Measurements from ENCODE around the gene GALNT6.

GALNT6 gene

DNA sequence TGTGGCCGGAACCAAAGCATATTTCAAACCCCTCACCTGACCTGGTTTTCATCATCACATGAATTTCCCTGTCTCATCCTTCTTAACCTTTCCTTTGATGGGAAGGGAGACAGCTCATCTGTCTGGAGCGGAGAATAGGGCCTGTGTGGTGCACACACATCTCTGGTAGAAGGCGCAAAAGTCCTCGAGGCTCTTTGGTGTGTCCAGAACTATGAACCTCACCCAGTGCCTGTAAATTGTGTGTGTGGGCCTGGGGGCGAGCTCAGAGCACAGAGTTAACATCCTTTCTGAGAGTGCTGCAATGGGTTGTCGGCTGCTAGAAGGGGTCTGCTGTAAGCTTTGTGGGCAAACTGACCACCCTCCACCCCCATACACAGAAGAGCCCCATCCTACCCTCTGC is 749 bp downstream of the GALNT6 start:
- TF ChIP-seq, protein P1, sequence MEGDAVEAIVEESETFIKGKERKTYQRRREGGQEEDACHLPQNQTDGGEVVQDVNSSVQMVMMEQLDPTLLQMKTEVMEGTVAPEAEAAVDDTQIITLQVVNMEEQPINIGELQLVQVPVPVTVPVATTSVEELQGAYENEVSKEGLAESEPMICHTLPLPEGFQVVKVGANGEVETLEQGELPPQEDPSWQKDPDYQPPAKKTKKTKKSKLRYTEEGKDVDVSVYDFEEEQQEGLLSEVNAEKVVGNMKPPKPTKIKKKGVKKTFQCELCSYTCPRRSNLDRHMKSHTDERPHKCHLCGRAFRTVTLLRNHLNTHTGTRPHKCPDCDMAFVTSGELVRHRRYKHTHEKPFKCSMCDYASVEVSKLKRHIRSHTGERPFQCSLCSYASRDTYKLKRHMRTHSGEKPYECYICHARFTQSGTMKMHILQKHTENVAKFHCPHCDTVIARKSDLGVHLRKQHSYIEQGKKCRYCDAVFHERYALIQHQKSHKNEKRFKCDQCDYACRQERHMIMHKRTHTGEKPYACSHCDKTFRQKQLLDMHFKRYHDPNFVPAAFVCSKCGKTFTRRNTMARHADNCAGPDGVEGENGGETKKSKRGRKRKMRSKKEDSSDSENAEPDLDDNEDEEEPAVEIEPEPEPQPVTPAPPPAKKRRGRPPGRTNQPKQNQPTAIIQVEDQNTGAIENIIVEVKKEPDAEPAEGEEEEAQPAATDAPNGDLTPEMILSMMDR (IDR thresholded peaks at IDR 0.05; ENCODE audit: insufficient read depth, missing control alignments) = no peak
- DNase-seq (ENCODE audit: insufficient read length, low spot score) = no peak
- no peak for FAIRE-seq

DNA sequence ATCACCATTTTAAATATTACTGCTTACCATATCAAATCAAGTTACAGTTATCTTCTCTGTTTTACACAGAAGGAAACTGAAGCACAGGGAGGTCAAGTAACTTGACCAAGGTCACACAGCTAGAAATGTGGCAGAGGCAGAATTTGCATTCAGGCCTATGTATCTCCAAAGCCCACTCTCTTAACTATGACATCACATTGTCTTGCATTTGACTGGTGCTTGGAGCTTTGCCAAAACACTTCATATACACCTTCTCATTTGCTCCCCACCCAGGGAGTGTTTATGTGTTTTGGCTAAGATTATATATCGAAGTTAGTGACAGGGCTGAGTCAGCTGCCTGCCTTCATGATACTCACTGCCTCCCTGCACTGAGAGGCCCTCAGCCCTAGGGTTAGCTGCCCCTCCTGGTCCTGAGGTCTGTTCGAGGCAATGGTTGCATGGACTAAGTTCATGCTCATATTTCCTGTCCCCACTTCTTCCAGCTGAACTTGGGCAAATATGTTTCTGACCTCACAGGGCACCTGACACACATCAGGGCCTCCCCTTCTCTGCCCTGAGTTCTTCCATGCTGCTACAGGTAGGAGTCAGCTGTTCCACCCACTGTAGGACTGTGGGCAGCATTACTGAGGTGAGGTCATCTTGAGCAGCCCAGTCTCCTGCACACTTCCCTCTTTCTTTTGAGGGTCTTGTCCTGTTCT is 1.8 kb downstream of the GALNT6 start:
- TF ChIP-seq, protein P1 (IDR thresholded peaks at IDR 0.05; ENCODE audit: insufficient read depth, missing control alignments) = no peak
- DNase-seq (ENCODE audit: insufficient read length, low spot score) (no peak), FAIRE-seq (no peak)

DNA sequence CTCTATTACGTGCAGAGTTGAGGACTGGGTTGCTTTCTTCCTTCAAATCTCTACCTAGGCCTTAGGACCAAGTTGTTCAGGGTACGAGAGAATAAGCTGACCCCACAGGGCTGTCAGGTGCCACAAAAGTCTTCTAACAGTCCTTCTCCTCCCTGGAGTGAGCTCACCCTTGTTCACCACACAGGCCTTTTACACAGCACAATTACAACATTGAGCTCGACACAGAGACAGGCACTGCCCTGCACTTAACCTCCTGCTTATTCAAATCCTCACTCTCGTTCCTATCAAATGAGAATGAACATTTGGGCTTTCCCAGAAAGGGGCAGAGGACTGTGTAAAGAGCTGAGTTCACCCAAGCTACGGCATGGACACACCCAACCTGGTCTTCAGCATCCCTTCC is 2.4 kb downstream of the GALNT6 start:
- no peak for DNase-seq (ENCODE audit: insufficient read length, low spot score)
- TF ChIP-seq, protein P1 (IDR thresholded peaks at IDR 0.05; ENCODE audit: insufficient read depth, missing control alignments) = no peak
- no peak for FAIRE-seq

DNA sequence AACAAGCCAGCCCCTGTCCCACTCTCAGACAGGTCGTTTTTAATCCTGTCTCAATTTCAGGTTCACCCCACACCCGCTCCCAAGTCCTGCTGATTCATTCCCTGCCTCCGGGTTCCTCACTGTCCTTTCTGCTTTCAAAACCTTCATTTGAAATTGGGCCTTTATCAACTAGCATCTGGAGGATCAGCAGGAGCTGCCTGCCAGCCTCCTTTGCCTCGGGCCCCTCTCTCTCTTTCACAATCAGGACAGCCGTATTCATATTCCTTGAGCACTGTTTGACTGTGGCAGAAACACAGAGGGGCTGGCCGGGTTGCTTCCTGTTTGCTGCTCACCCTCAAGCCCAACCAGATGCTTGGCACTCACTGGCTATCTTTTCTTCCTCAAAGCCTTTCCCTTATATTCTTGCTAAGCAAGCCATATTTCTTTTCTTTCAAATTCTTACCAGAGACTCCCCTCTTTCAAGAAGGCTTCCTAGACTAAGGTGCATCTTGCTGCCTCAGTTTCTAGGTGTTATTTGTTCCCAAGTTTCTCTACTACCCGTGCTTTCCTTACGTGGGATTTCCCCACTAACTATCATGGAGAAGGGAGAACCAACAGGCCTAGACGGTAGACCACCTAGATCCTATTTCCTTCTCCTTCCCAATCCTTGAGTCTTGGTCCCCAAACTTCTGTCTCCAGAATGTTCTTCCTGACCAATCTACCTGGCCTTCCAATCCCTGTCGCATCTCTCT is 3.0 kb downstream of the GALNT6 start:
- FAIRE-seq = no peak
- TF ChIP-seq, protein P1 (IDR thresholded peaks at IDR 0.05; ENCODE audit: insufficient read depth, missing control alignments) = no peak
- DNase-seq (ENCODE audit: insufficient read length, low spot score) = no peak

DNA sequence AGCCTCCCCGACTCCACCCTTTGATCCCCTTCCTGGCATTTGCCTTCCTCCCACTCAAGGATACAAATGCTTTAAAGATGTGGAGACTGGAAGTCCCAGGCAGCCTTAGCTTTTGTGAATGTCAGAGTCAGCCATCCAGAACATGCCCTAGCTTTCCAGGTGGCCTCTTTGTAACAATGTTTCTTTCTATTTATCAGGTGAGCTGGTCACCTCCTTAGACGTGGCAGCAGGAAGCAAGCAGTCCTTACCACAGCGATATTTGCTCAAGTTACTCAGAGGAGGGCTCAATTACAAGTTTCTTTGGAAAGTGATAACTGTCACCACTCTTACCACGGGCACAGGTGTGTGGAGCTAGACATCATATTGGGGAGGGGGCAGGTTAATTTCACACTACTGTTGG is 4.9 kb downstream of the GALNT6 start:
- TF ChIP-seq, protein P1 (IDR thresholded peaks at IDR 0.05; ENCODE audit: insufficient read depth, missing control alignments) = no peak
- no peak for DNase-seq (ENCODE audit: insufficient read length, low spot score)
- no peak for FAIRE-seq

DNA sequence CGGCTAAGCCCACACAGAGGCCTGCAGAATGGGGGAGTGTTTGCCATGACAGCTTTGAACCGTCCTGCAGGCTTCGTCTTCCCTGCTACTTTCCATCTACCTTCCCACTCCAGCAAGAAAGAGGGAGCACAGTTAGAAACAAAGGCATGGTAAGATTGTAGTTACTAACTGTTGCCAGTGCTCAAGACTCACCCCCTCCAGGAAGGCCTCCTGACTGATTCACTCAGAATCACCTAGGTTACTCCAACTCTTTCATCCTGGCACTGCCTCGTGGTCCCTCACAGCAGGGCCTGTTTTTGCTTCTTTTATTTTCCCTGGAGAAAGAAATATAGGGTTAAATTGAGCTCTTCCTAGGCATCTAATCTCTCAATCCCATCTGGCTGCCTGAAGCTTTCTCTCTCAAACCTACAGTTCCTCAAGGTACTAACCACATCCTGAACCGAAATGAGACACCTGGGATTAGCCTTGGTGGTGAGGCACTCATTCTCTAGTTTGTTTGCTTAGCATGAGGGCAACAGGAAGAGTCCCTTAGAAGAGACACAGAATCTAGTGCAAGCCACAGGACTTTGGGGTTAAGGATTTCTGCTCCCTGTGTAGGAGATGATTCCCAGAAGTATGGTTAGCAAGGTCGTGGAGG is 7.8 kb downstream of the GALNT6 start:
- DNase-seq (ENCODE audit: insufficient read length, low spot score) (no peak), FAIRE-seq (no peak)
- TF ChIP-seq, protein P1 (IDR thresholded peaks at IDR 0.05; ENCODE audit: insufficient read depth, missing control alignments) = no peak

Data from D721Med (cell line).